Loucy (cell line): ENCODE measurements around the gene NFATC2IP.

ENCODE experiments used
- H2AFZ ChIP-seq: fragments of 200-600 bp; sonication (generic); 2 replicates; pipeline ENCODE4 v1.6.0; 2016; ENCODE audit warnings: antibody characterized with exemption, mild to moderate bottlenecking, low read length, moderate library complexity
- H3F3A ChIP-seq: fragments of 200-600 bp; 2 replicates; pipeline ENCODE4 v1.6.0; 2016; ENCODE audit warnings: antibody characterized with exemption, low read depth, mild to moderate bottlenecking
- H3K27me3 ChIP-seq: fragments of 200-600 bp; sonication (generic); 2 replicates; pipeline ENCODE4 v1.6.1; 2014; ENCODE audit warnings: low read length, mild to moderate bottlenecking; ENCODE audit not compliant: insufficient read depth, poor library complexity, severe bottlenecking
- H3K36me3 ChIP-seq: fragments of 200-600 bp; sonication (generic); 2 replicates; pipeline ENCODE4 v1.6.1; 2016; ENCODE audit warnings: low read length; ENCODE audit not compliant: insufficient read depth
- H3K4me1 ChIP-seq: fragments of 200-600 bp; sonication (generic); 2 replicates; pipeline ENCODE4 v1.5.1; 2014; ENCODE audit warnings: low read length, mild to moderate bottlenecking; ENCODE audit not compliant: insufficient read depth, poor library complexity, severe bottlenecking
- H3K4me2 ChIP-seq: fragments of 200-600 bp; sonication (generic); 2 replicates; pipeline ENCODE4 v1.6.0; 2014; ENCODE audit warnings: antibody characterized with exemption, low read length, low read depth, mild to moderate bottlenecking; ENCODE audit not compliant: poor library complexity, severe bottlenecking
- H3K4me3 ChIP-seq: fragments of 200-600 bp; sonication (generic); 2 replicates; pipeline ENCODE4 v1.5.1; 2014; ENCODE audit warnings: low read length, mild to moderate bottlenecking, mixed read lengths; ENCODE audit not compliant: poor library complexity, severe bottlenecking
- H3K79me2 ChIP-seq: fragments of 200-600 bp; sonication (generic); 2 replicates; pipeline ENCODE4 v1.6.1; 2014; ENCODE audit warnings: low read length; ENCODE audit not compliant: insufficient read depth
- H3K9ac ChIP-seq: fragments of 200-600 bp; sonication (generic); 2 replicates; pipeline ENCODE4 v1.6.0; 2014; ENCODE audit warnings: mild to moderate bottlenecking, low read depth, low read length, moderate library complexity; ENCODE audit not compliant: poor library complexity, severe bottlenecking
- H3K9me2 ChIP-seq: fragments of 200-600 bp; sonication (generic); replicated peaks from 2 replicates; pipeline ENCODE4 v1.6.1; 2016; ENCODE audit warnings: low read depth, low read length, mixed read lengths
- H3K9me3 ChIP-seq: fragments of 200-600 bp; sonication (generic); 2 replicates; pipeline ENCODE4 v1.6.1; 2014; ENCODE audit warnings: mild to moderate bottlenecking, antibody characterized with exemption, low read length, low read depth; ENCODE audit not compliant: insufficient read depth
- H4K20me1 ChIP-seq: fragments of 200-600 bp; sonication (generic); 2 replicates; pipeline ENCODE4 v1.6.0; 2014; ENCODE audit warnings: antibody characterized with exemption, low read length, mild to moderate bottlenecking; ENCODE audit not compliant: insufficient read depth, poor library complexity, severe bottlenecking
- CTCF ChIP-seq: fragments of 200-600 bp; sonication (generic); conservative IDR thresholded peaks from 2 replicates; pipeline ENCODE4 v1.5.1; 2014; ENCODE audit warnings: mild to moderate bottlenecking, antibody characterized with exemption, low read length
- EZH2phosphoT487 ChIP-seq: fragments of 200-600 bp; IDR thresholded peaks from 2 replicates; pipeline ENCODE4 v1.6.1; 2018; ENCODE audit warnings: antibody characterized with exemption, mild to moderate bottlenecking, moderate library complexity, borderline replicate concordance

Gene NFATC2IP

GRCh38 chr16:28930652-28931051, 20.1 kb upstream of the NFATC2IP start:
- no peaks in the 10 kb centered on the region for H4K20me1 ChIP-seq
- no peaks in the 10 kb centered on the region for H3K27me3 ChIP-seq
- H3K9me2 ChIP-seq: no peaks in the 10 kb centered on the region
- no peaks in the 10 kb centered on the region for H3K9me3 ChIP-seq
- peaks cover 33% of the 10 kb centered on the region for H3K4me1 ChIP-seq
- peaks cover 12% of the 10 kb centered on the region; the same call in 1 of the 2 replicates for H3F3A ChIP-seq
- peak overlapping the region; percentile 66 for H3K4me2 ChIP-seq
- no peaks in the 10 kb centered on the region for H3K79me2 ChIP-seq
- H3K4me3 ChIP-seq: peak overlapping the region; percentile 26
- no peaks in the 10 kb centered on the region for H3K36me3 ChIP-seq
- TF ChIP-seq CTCF: no peak
- H3K9ac ChIP-seq: peak overlapping the region; percentile 70
- peak overlapping the region; percentile 26 for H2AFZ ChIP-seq

- H3F3A ChIP-seq: peaks cover 9% of the 10 kb centered on the region; the same call in 1 of the 2 replicates
- no peaks in the 10 kb centered on the region for H3K9me2 ChIP-seq
- peaks cover 29% of the 10 kb centered on the region for H3K4me1 ChIP-seq
- peak within 1 kb of the TSS; percentile 26 for H2AFZ ChIP-seq
- peak within 1 kb of the TSS; percentile 70 for H3K9ac ChIP-seq
- H3K79me2 ChIP-seq: no peaks in the 10 kb centered on the region
- H4K20me1 ChIP-seq: no peaks in the 10 kb centered on the region
- H3K4me3 ChIP-seq: peak within 1 kb of the TSS; percentile 26
- TF ChIP-seq EZH2phosphoT487 (no peak), CTCF (no peak)
- H3K9me3 ChIP-seq: no peaks in the 10 kb centered on the region
- H3K27me3 ChIP-seq: no peaks in the 10 kb centered on the region
- H3K4me2 ChIP-seq: peak within 1 kb of the TSS; percentile 66
- no peaks in the 10 kb centered on the region for H3K36me3 ChIP-seq
Measured at GRCh38 chr16:28931801-28932225, 18.9 kb upstream of the NFATC2IP start, which contains the start of gene CD19. Gene CD19 (plus strand): TSS chr16:28931971. CDS start chr16:28932001, 30 bp downstream.

- Histone ChIP-seq H4K20me1 (no peaks in the 10 kb centered on the region), H3K9ac (peak overlapping the region; percentile 70), H3K4me2 (no peak overlapping the region)
Measured at GRCh38 chr16:28932339-28933141, 18.2 kb upstream of the NFATC2IP start.

More at GRCh38 chr16:28932339-28933141, 18.2 kb upstream of the NFATC2IP start:
- Histone ChIP-seq H3K36me3 (no peaks in the 10 kb centered on the region), H2AFZ (peak overlapping the region; percentile 11; the same call in 1 of the 2 replicates), H3F3A (peaks cover 9% of the 10 kb centered on the region; the same call in 1 of the 2 replicates), H3K4me3 (no peak overlapping the region), H3K9me3 (no peaks in the 10 kb centered on the region), H3K4me1 (peaks cover 29% of the 10 kb centered on the region), H3K79me2 (no peaks in the 10 kb centered on the region), H3K9me2 (no peaks in the 10 kb centered on the region), H3K27me3 (no peaks in the 10 kb centered on the region)
- no peak for TF ChIP-seq EZH2phosphoT487
- TF ChIP-seq CTCF: no peak
